DMS153 (cell line): Measurements from ENCODE around the gene KPNA4.
"Not testable (repeated sequence)": the region's sequence is repeated elsewhere in the genome, so short reads cannot be mapped to it uniquely, and the experiment has no call there.

Experiments
- DNase-seq: peaks from one replicate; lab custom pipeline; 2025; lab: John Stamatoyannopoulos, UW

The KPNA4 gene

GRCh38 chr3:160490166-160490565 lies 75.2 kb downstream of the KPNA4 start:
- no peak for DNase-seq

- DNase-seq = no peak
Observed at GRCh38 chr3:160486459-160486869, 78.9 kb downstream of the KPNA4 start.

- DNase-seq = no peak
Observed at GRCh38 chr3:160482796-160483195, 82.6 kb downstream of the KPNA4 start.

- no peak for DNase-seq
Observed at GRCh38 chr3:160481856-160482255, 83.5 kb downstream of the KPNA4 start.

GRCh38 chr3:160480931-160481330 lies 84.4 kb downstream of the KPNA4 start:
- no peak for DNase-seq

GRCh38 chr3:160479376-160479775 lies 86.0 kb downstream of the KPNA4 start:
- DNase-seq = no peak

- no peak for DNase-seq
Observed at GRCh38 chr3:160478338-160478737, 87.0 kb downstream of the KPNA4 start.

- DNase-seq = no peak
Observed at GRCh38 chr3:160477750-160478149, 87.6 kb downstream of the KPNA4 start.

GRCh38 chr3:160475884-160476283 lies 89.5 kb downstream of the KPNA4 start:
- no peak for DNase-seq

- no peak for DNase-seq
Observed at GRCh38 chr3:160475153-160475552, 90.2 kb downstream of the KPNA4 start.

GRCh38 chr3:160474416-160474838 lies 90.9 kb downstream of the KPNA4 start:
- no peak for DNase-seq

- DNase-seq = no peak
Observed at GRCh38 chr3:160473978-160474377, 91.4 kb downstream of the KPNA4 start.

- no peak for DNase-seq
Observed at GRCh38 chr3:160473221-160473620, 92.2 kb downstream of the KPNA4 start.

- DNase-seq = no peak
Observed at GRCh38 chr3:160472344-160472743, 93.0 kb downstream of the KPNA4 start.

- no peak for DNase-seq
Observed at GRCh38 chr3:160471892-160472291, 93.5 kb downstream of the KPNA4 start.

GRCh38 chr3:160470181-160470580 lies 95.2 kb downstream of the KPNA4 start:
- no peak for DNase-seq

- no peak for DNase-seq
Observed at GRCh38 chr3:160464971-160465370, 100.4 kb downstream of the KPNA4 start.

GRCh38 chr3:160464321-160464720 lies 101.0 kb downstream of the KPNA4 start:
- no peak for DNase-seq

GRCh38 chr3:160460033-160460432 lies 105.3 kb downstream of the KPNA4 start:
- DNase-seq = no peak

- no peak for DNase-seq
Observed at GRCh38 chr3:160459450-160459970, 105.9 kb downstream of the KPNA4 start.

GRCh38 chr3:160458151-160458550 lies 107.2 kb downstream of the KPNA4 start:
- no peak for DNase-seq

GRCh38 chr3:160455846-160456245 lies 109.5 kb downstream of the KPNA4 start:
- no peak for DNase-seq

- no peak for DNase-seq
Observed at GRCh38 chr3:160454995-160455394, 110.4 kb downstream of the KPNA4 start.

GRCh38 chr3:160452251-160452650 lies 113.1 kb downstream of the KPNA4 start:
- not testable (repeated sequence) for DNase-seq

GRCh38 chr3:160451602-160452001 lies 113.8 kb downstream of the KPNA4 start:
- no peak for DNase-seq
